T-cell (primary cell): Measurements from ENCODE around the gene SLC13A1. TPM values are rescaled to one million over a fixed set of nuclear protein-coding genes. Genes with fewer than 3 reads are reported as not detected.

Experiments used
- ATAC-seq, 4 experiments: fragments of 200-7000 bp in 3 of 4; fragments of 150-1000 bp in 1 of 4; cut with Tn5 transposase; replicated peaks in 1 of 4; 1 replicate in 3 of 4; 2 replicates in 1 of 4; pipeline ENCODE4 v1.10.0; 2021; ENCODE audit warnings: moderate library complexity in 3 of 4, mild to moderate bottlenecking in 2 of 4, moderate number of reproducible peaks in 1 of 4
- CTCF ChIA-PET, 2 donors: fragments of 300-600 bp; sonication (Branson Sonifier 250); formaldehyde crosslinking; loops; one replicate each; lab custom pipeline; 2022; ENCODE audit warnings: antibody characterized with exemption in 2 of 2; lab: Charles Lee
- POLR2A ChIA-PET, 2 donors: fragments of 300-600 bp; sonication (Branson Sonifier 250); formaldehyde crosslinking; loops; one replicate each; lab custom pipeline; 2022; ENCODE audit warnings: antibody characterized with exemption in 2 of 2; lab: Charles Lee
- DNase-seq, 35 experiments: peaks; one replicate each; pipeline versions ENCODE4 v3.0.0 to v3.0.0-alpha.2; 2013 to 2023
- H3K27ac ChIP-seq: one replicate; pipeline ENCODE4 v1.5.1; 2013; ENCODE audit warnings: low read length
- H3K27me3 ChIP-seq, 2 experiments: replicated peaks in 1 of 2; 1 replicate in 1 of 2; 2 replicates in 1 of 2; pipeline versions ENCODE4 v1.6.1 to v1.7.0; 2013; ENCODE audit warnings: low read length in 1 of 2, mixed read lengths in 1 of 2; ENCODE audit not compliant: control insufficient read depth in 2 of 2, insufficient read depth in 2 of 2; ENCODE audit errors: extremely low read depth in 1 of 2
- H3K36me3 ChIP-seq, 2 donors: 1 replicate in 1 of 2; 2 replicates in 1 of 2; pipeline versions ENCODE4 v1.6.1 to v1.7.0; 2013; ENCODE audit warnings: low read length in 1 of 2; ENCODE audit not compliant: control insufficient read depth in 2 of 2, insufficient read depth in 1 of 2; ENCODE audit errors: extremely low read depth in 1 of 2
- H3K4me1 ChIP-seq, 2 experiments: 1 replicate in 1 of 2; 2 replicates in 1 of 2; pipeline versions ENCODE4 v1.6.1 to v1.7.0; 2013; ENCODE audit warnings: low read length in 2 of 2, mixed read lengths in 1 of 2; ENCODE audit not compliant: insufficient read depth in 2 of 2, control insufficient read depth in 1 of 2; ENCODE audit errors: extremely low read depth in 1 of 2
- H3K4me3 ChIP-seq, 2 donors: 1 replicate in 1 of 2; 2 replicates in 1 of 2; pipeline versions ENCODE4 v1.5.1 to v1.7.0; 2013; ENCODE audit warnings: mild to moderate bottlenecking in 2 of 2, low read length in 1 of 2, moderate library complexity in 1 of 2; ENCODE audit not compliant: control insufficient read depth in 1 of 2; ENCODE audit errors: extremely low read depth in 1 of 2
- H3K9me3 ChIP-seq: 2 replicates; pipeline ENCODE4 v1.7.0; 2013
- H3K27ac Mint-ChIP-seq, 2 donors: one replicate each; pipeline ENCODE4 v1.8.0; 2020 to 2021; ENCODE audit warnings: mild to moderate bottlenecking in 2 of 2, mixed read lengths in 2 of 2
- H3K27me3 Mint-ChIP-seq, 2 donors: one replicate each; pipeline ENCODE4 v1.8.0; 2021 to 2022; ENCODE audit warnings: mixed read lengths in 2 of 2
- H3K36me3 Mint-ChIP-seq: one replicate; pipeline ENCODE4 v1.8.0; 2021; ENCODE audit warnings: mixed read lengths
- H3K4me1 Mint-ChIP-seq, 3 donors: one replicate each; pipeline ENCODE4 v1.8.0; 2020 to 2022; ENCODE audit warnings: mixed read lengths in 3 of 3, mild to moderate bottlenecking in 1 of 3
- H3K4me3 Mint-ChIP-seq, 3 donors: one replicate each; pipeline ENCODE4 v1.8.0; 2020 to 2022; ENCODE audit warnings: mild to moderate bottlenecking in 3 of 3, mixed read lengths in 3 of 3, moderate library complexity in 3 of 3
- H3K9me3 Mint-ChIP-seq, 3 donors: one replicate each; pipeline ENCODE4 v1.8.0; 2020 to 2022; ENCODE audit warnings: mixed read lengths in 3 of 3
- WGBS: methylation state at CpG from one replicate; pipeline ENCODE4 v1.1.5; 2013; ENCODE audit warnings: missing lambda C conversion rate; ENCODE audit not compliant: insufficient coverage; 5-methylcytosine and 5-hydroxymethylcytosine counted together
- total RNA-seq, 35 experiments: library from RNA in 6 of 35; stranded (reverse) in 6 of 35; fragments of 120-200 nt in 1 of 35; gene quantifications; one replicate each; pipeline versions ENCODE4 v1.2.1 to v1.2.4 and lab custom pipeline; 2013 to 2026

Gene SLC13A1
- total RNA-seq, 5 donors from 2014 or later (not counting 1 experiment from before 2014, with no cell fraction given), result not detected

- H3K36me3 Mint-ChIP-seq, result no peaks in the 10 kb centered on the region
- no CpG with 5 or more reads among the region's 3 CpGs for WGBS
- H3K4me1 Mint-ChIP-seq, result no peaks in the 10 kb centered on the region
- ChIA-PET POLR2A (no interaction called here), CTCF (no interaction called here)
- H3K27me3 Mint-ChIP-seq, result no peaks in the 10 kb centered on the region
- Histone ChIP-seq H3K4me3 (no peak overlapping the region), H3K27ac (no peak overlapping the region), H3K9me3 (no peaks in the 10 kb centered on the region), H3K36me3 (no peaks in the 10 kb centered on the region), H3K27me3 (no peaks in the 10 kb centered on the region), H3K4me1 (no peaks in the 10 kb centered on the region)
- no peak for ATAC-seq
- H3K9me3 Mint-ChIP-seq, result peaks cover 0 to 7% (median 4%) of the 10 kb centered on the region in 3 donors
- H3K4me3 Mint-ChIP-seq, result no peak overlapping the region
- DNase-seq, result no peak
- H3K27ac Mint-ChIP-seq, result no peak overlapping the region
Measured at GRCh38 chr7:123125231-123125630, 74.5 kb downstream of the SLC13A1 start.

GRCh38 chr7:123122916-123123315 lies 76.9 kb downstream of the SLC13A1 start:
- no peaks in the 10 kb centered on the region for H3K27me3 ChIP-seq

GRCh38 chr7:123120286-123120685 lies 79.5 kb downstream of the SLC13A1 start:
- H3K4me1 Mint-ChIP-seq, result no peaks in the 10 kb centered on the region
- ATAC-seq (no peak), DNase-seq (no peak)
- Histone ChIP-seq H3K4me1 (no peaks in the 10 kb centered on the region), H3K27ac (no peak overlapping the region), H3K4me3 (no peak overlapping the region), H3K36me3 (no peaks in the 10 kb centered on the region), H3K27me3 (no peaks in the 10 kb centered on the region), H3K9me3 (no peaks in the 10 kb centered on the region)
- CTCF ChIA-PET, result no interaction called here
- peaks cover 0 to 12% (median 4%) of the 10 kb centered on the region in 3 donors for H3K9me3 Mint-ChIP-seq
- H3K27me3 Mint-ChIP-seq, result no peaks in the 10 kb centered on the region
- POLR2A ChIA-PET, result no interaction called here
- H3K36me3 Mint-ChIP-seq, result no peaks in the 10 kb centered on the region
- no peak overlapping the region for H3K27ac Mint-ChIP-seq
- H3K4me3 Mint-ChIP-seq, result no peak overlapping the region

More at GRCh38 chr7:123122916-123123315, 76.9 kb downstream of the SLC13A1 start:
- Histone ChIP-seq H3K4me3 (no peak overlapping the region), H3K9me3 (no peaks in the 10 kb centered on the region), H3K27ac (no peak overlapping the region), H3K4me1 (no peaks in the 10 kb centered on the region), H3K36me3 (no peaks in the 10 kb centered on the region)
- H3K36me3 Mint-ChIP-seq, result no peaks in the 10 kb centered on the region
- H3K27me3 Mint-ChIP-seq, result no peaks in the 10 kb centered on the region
- ATAC-seq (no peak), DNase-seq (no peak)
- H3K4me1 Mint-ChIP-seq, result no peaks in the 10 kb centered on the region
- H3K27ac Mint-ChIP-seq, result no peak overlapping the region
- POLR2A ChIA-PET, result no interaction called here
- no peak overlapping the region for H3K4me3 Mint-ChIP-seq
- CTCF ChIA-PET, result no interaction called here
- H3K9me3 Mint-ChIP-seq, result peaks cover 0 to 4% (median 4%) of the 10 kb centered on the region in 3 donors

GRCh38 chr7:123115331-123115730 lies 84.4 kb downstream of the SLC13A1 start:
- Mint-ChIP-seq H3K4me1 (no peaks in the 10 kb centered on the region), H3K4me3 (no peak overlapping the region), H3K27ac (no peak overlapping the region), H3K9me3 (peaks cover 2 to 11% (median 9%) of the 10 kb centered on the region in 3 donors), H3K36me3 (no peaks in the 10 kb centered on the region), H3K27me3 (no peaks in the 10 kb centered on the region)
- Histone ChIP-seq H3K36me3 (no peaks in the 10 kb centered on the region), H3K27ac (no peak overlapping the region), H3K9me3 (no peaks in the 10 kb centered on the region), H3K4me3 (no peak overlapping the region), H3K27me3 (no peaks in the 10 kb centered on the region), H3K4me1 (no peaks in the 10 kb centered on the region)
- no peak for ATAC-seq
- no CpG with 5 or more reads among the region's 3 CpGs for WGBS
- no peak for DNase-seq
- POLR2A ChIA-PET, result no interaction called here
- CTCF ChIA-PET, result no interaction called here

- Mint-ChIP-seq H3K27me3 (no peaks in the 10 kb centered on the region), H3K4me1 (no peaks in the 10 kb centered on the region), H3K36me3 (no peaks in the 10 kb centered on the region), H3K27ac (no peak overlapping the region), H3K9me3 (peaks cover 2 to 14% (median 11%) of the 10 kb centered on the region in 3 donors), H3K4me3 (no peak overlapping the region)
- H3K4me1 ChIP-seq, result no peaks in the 10 kb centered on the region
- CTCF ChIA-PET, result no interaction called here
- POLR2A ChIA-PET, result no interaction called here
- no peaks in the 10 kb centered on the region for H3K27me3 ChIP-seq
- no peaks in the 10 kb centered on the region for H3K9me3 ChIP-seq
- DNase-seq (no peak), ATAC-seq (no peak)
- no CpG with 5 or more reads among the region's 2 CpGs for WGBS
- no peaks in the 10 kb centered on the region for H3K36me3 ChIP-seq
- H3K27ac ChIP-seq, result no peak overlapping the region
- no peak overlapping the region for H3K4me3 ChIP-seq
Measured at GRCh38 chr7:123114288-123114687, 85.5 kb downstream of the SLC13A1 start.

GRCh38 chr7:123112833-123113232 lies 86.9 kb downstream of the SLC13A1 start:
- H3K9me3 Mint-ChIP-seq, result peaks cover 15 to 27% (median 23%) of the 10 kb centered on the region in 3 donors
- Histone ChIP-seq H3K9me3 (no peaks in the 10 kb centered on the region), H3K36me3 (no peaks in the 10 kb centered on the region), H3K4me1 (no peaks in the 10 kb centered on the region), H3K4me3 (no peak overlapping the region), H3K27me3 (no peaks in the 10 kb centered on the region), H3K27ac (no peak overlapping the region)
- no CpG with 5 or more reads among the region's 1 CpG for whole genome bisulfite sequencing
- no peak for ATAC-seq
- no peak overlapping the region for H3K4me3 Mint-ChIP-seq
- CTCF ChIA-PET, result no interaction called here
- POLR2A ChIA-PET, result no interaction called here
- H3K27ac Mint-ChIP-seq, result no peak overlapping the region
- H3K27me3 Mint-ChIP-seq, result no peaks in the 10 kb centered on the region
- no peaks in the 10 kb centered on the region for H3K36me3 Mint-ChIP-seq
- no peak for DNase-seq
- H3K4me1 Mint-ChIP-seq, result no peaks in the 10 kb centered on the region

- 88% methylated on average over 1 of the region's 2 CpGs for WGBS
- H3K27ac ChIP-seq, result no peak overlapping the region
Measured at GRCh38 chr7:123099712-123100111, 100.1 kb downstream of the SLC13A1 start.

More at GRCh38 chr7:123099712-123100111, 100.1 kb downstream of the SLC13A1 start:
- H3K4me3 Mint-ChIP-seq, result no peak overlapping the region
- no peak overlapping the region for H3K27ac Mint-ChIP-seq
- H3K4me1 ChIP-seq, result no peaks in the 10 kb centered on the region
- ATAC-seq, result no peak
- H3K4me1 Mint-ChIP-seq, result no peaks in the 10 kb centered on the region
- no peaks in the 10 kb centered on the region for H3K36me3 ChIP-seq
- no peak overlapping the region for H3K4me3 ChIP-seq
- H3K9me3 ChIP-seq, result no peaks in the 10 kb centered on the region
- H3K9me3 Mint-ChIP-seq, result peaks cover 7 to 10% (median 7%) of the 10 kb centered on the region in 3 donors
- DNase-seq, result no peak
- CTCF ChIA-PET, result no interaction called here
- no peaks in the 10 kb centered on the region for H3K36me3 Mint-ChIP-seq
- H3K27me3 ChIP-seq, result no peaks in the 10 kb centered on the region
- POLR2A ChIA-PET, result no interaction called here
- H3K27me3 Mint-ChIP-seq, result no peaks in the 10 kb centered on the region
